ENCODE data around the gene DSCAM. TPM values are rescaled to one million over a fixed set of nuclear protein-coding genes. Genes with fewer than 3 reads are reported as not detected.
A peak's percentile ranks its signal among the peaks of the same experiment; 100 is the strongest.

DSCAM gene
- total and polyA plus RNA-seq, 2 experiments from 2014 or later, result 0.07 TPM; not detected in 1

DNA sequence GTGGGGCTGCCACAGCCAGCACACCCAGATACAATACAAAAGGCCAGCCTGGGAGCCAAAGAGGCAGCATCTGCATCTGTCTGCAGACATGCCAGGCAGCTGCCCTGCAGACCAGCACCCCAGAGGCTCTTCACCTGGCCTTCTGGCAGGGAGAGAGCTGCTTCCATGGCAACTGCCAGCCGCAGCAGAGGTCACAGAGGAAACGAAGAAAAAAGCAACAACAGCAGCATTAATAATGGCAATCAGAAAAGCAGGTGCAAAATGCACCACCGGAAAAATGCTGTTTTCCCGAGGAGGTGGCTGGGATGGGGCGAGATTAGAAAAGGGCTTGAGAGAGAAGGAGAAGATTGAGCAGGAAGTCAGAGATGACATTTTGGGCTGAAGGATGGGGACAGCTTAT lies 670.2 kb downstream of the DSCAM start (continued):
- no peak for TF ChIP-seq REST (IDR thresholded peaks at IDR 0.05; ENCODE audit: unreplicated experiment)
- TF ChIP-seq NANOG (IDR thresholded peaks at IDR 0.05; ENCODE audit: borderline replicate concordance), result no peak
- no peak for TF ChIP-seq ZNF114 (CRISPR knock-in tag; IDR thresholded peaks at IDR 0.05)

DNA sequence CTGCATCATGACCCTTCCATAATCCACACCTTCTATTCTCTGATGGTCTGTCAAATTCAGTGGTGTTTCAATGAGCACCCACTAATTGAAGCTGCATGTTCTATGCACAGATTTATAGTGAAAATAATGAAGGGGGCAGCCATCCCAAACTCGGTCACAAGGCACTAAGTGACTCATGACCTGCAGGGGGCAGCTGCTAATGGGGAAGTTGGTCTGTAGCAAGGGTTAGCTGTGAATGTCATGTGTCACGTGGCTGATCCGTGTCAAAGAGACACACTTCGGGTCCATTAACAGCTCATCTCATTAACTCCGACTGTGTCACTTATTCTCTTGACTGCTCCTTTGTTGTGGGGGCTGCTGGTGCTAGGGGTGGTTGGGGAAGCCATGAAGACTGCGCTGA lies 673.1 kb downstream of the DSCAM start:
- H3K4me1 Mint-ChIP-seq, result peaks cover 3% of the 10 kb centered on the region; the same call in 2 of the 3 replicates
- no peaks in the 10 kb centered on the region; the same call in 1 of the 2 replicates for H3K36me3 ChIP-seq (ENCODE audit: insufficient read depth)
- no peak for ATAC-seq

More for the DNA sequence above, 673.1 kb downstream of the DSCAM start:
- H3K4me2 ChIP-seq, result no peak overlapping the region
- no peak overlapping the region for H3K4me3 ChIP-seq
- H3K27ac ChIP-seq (ENCODE audit: low read depth), result no peak overlapping the region
- H3K27me3 ChIP-seq (ENCODE audit: insufficient read depth), result no peaks in the 10 kb centered on the region
- H3K36me3 Mint-ChIP-seq (ENCODE audit: low read depth), result peaks cover 5% of the 10 kb centered on the region; the same call in 2 of the 3 replicates
- peak; percentile 33 for DNase-seq (ENCODE audit: low spot score)
- H4K20me1 ChIP-seq (replicated peaks; ENCODE audit: insufficient read depth), result no peaks in the 10 kb centered on the region
- H3K79me2 ChIP-seq (replicated peaks; ENCODE audit: insufficient read depth), result no peaks in the 10 kb centered on the region
- peaks cover 93% of the 10 kb centered on the region for H3K9me3 Mint-ChIP-seq
- no peaks in the 10 kb centered on the region for H3K9me2 ChIP-seq (ENCODE audit: insufficient read depth)
- H3F3A ChIP-seq (replicated peaks; ENCODE audit: low read depth), result no peaks in the 10 kb centered on the region
- no peaks in the 10 kb centered on the region for H3K4me1 ChIP-seq (ENCODE audit: insufficient read depth)
- TF ChIP-seq JUNB (IDR thresholded peaks at IDR 0.05; ENCODE audit: unreplicated experiment) (no peak), EZH2 (IDR thresholded peaks at IDR 0.05; ENCODE audit: low read depth, unreplicated experiment) (no peak), CTCF (conservative IDR thresholded peaks at IDR 0.05; ENCODE audit: low read depth in 2 of 2) (peak; percentile 35 to 50), NANOG (IDR thresholded peaks at IDR 0.05; ENCODE audit: borderline replicate concordance) (no peak), ZNF114 (CRISPR knock-in tag; IDR thresholded peaks at IDR 0.05) (no peak)
- H3K27ac Mint-ChIP-seq, result no peak overlapping the region
- H3K27me3 Mint-ChIP-seq (ENCODE audit: insufficient read depth, low read depth, poor library complexity), result peaks cover 5% of the 10 kb centered on the region
- H2AFZ ChIP-seq, result no peak overlapping the region
- no peak overlapping the region for H3K4me3 Mint-ChIP-seq

Measured in GM23338 (cell line).